HL-60/S4 treated with retinoic acid at 250 ng/mL for 4 days and 3 days (cell line): ENCODE results near the gene DAPK1.

Source experiments
- in situ Hi-C: fragments of 300-500 bp; cut with MboI; formaldehyde crosslinking; loops from 2 replicates; pipeline ENCODE4 v1.7.0; 2022; ENCODE audit warnings: low sequenced_read_pairs

The DAPK1 gene

DNA sequence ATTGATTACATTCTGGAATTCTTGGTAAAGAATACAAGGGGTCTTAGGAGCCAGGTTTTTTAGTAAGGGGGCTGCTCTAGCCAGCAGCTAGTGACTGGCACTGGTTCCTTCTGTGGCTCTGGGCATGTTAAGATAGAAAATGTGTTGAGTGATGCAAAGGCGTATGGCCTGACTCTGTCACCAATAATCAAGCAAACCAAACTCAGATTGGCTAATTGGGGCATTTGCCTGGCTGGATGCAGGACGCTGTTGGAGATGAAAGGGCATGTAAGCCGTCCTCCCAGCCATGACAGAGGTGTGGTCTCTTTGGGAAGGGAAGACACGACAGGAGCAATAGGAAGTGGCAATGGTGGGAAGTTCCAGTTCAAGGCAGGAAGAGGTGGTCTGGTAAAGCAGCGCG, 140.6 kb downstream of the DAPK1 start:
- in situ Hi-C loops, result no loop called here

DNA sequence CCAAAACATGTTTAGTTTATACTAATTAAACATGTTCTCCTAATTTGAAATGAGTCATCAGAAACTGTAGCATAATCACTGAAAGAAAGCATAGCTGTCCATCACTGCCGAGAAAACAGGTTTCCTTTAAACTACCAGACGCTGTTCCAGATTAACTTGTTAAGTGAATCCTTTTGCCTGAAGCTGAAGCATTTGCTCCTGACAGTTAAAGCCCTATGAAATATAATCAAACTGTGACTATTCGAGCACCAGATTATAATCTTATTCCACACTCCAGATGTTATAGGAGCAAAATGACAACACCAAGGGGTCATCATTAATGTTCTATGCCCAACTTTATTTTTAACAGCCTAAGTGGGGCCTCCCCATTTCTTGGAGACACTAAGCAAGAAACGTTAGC, 142.3 kb downstream of the DAPK1 start:
- in situ Hi-C loops, result no loop called here

DNA sequence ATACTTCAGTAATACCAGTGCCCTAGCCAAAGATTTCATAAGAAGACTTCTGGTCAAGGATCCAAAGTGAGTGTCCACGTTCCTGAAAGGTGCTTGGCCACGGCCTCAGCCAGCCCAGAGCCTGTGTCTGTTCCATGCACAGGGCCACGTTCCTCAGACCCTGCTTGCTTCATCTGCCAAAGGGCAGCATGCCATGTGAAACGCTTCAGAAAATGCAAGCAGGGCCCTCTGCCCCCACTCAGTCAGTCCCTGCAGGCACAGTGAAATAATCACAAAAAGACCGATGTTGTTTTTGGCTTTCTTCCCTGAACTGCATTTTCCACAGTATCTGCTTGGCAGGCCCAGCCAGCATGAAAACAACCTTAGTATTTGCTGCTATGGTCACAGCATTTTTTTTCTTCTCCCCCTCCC, 142.7 kb downstream of the DAPK1 start:
- in situ Hi-C loops, result no loop called here

DNA sequence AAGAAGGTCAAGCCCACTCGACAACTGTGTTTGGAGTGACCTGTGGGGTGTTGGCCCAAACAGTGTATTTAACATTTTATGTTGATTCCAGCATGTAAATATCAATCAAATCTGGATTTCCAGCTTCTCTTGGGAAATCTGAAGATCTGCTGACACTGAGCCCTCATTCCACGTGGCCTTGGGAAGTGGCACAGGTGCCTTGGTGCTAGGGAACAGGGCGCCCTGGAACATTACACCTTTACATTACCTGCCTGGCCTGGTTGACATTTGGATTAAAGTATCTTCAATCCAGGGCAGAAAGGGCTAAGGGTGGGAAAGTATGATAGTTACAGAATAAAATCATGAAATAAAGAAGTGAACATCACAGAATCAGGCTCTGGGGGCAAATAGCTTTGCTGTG, 143.4 kb downstream of the DAPK1 start:
- in situ Hi-C loops, result no loop called here

DNA sequence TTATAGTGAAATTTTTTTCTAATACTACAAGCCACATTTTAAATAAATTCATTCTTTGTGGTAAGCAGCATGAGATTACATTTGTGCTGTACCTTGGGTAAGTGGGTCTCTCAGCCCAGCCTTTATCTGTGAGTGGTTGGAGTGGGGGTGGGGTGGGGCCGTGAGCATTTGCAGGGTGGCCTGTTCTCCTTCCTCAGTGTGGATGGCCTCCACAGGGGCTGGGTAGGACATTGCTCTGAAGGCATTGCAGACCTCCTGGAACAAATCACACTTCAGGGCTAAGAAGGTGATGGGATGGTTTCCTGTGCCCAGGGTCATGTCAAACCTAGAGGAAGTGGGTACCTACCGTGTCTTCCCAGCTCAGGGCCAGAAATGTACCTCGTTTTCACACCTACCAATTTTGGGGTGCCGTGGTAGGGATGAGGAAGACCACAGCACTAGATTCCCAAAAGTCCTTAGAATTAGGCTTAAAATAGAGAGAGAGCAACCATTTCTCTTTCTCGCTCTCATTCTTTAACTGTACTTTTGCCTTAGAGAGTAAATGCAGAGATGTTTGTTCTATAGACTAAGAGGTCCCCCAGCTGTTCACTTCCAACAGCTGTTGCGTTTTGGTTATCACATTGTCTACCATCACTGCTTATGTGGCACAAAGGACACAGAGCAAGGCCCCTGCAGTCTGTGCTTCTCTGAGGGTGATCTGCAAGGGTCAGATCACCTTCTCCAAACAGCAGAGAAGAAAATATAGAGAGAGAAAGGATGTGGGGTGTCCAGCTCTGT, 144.9 kb downstream of the DAPK1 start:
- in situ Hi-C loops, result no loop called here

DNA sequence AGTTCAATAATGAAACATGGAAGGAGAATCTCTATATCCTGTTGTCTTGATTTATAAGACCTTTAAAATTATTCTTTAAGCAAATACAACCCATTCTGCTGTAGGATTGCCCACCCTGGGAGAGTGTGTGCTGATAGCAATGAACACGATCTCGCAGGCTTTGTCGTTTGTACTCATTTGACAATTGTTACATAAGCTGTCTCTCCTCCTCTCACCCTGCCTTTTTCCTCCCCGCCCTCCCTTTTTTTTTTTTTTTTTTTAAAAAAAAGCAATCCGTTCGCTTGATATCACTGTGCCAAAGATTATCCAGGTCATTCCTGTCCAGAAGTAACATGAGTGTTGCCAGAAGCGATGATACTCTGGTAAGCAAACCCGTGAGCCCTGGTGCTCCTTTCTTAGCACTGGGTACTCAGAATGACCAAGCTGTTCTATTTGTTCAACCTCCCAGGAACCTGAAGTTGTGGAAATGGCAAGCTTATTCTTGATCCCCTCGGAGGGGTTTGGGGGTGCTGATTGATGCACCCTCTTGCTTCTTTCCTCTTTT, 145.5 kb downstream of the DAPK1 start:
- in situ Hi-C loops, result no loop called here

DNA sequence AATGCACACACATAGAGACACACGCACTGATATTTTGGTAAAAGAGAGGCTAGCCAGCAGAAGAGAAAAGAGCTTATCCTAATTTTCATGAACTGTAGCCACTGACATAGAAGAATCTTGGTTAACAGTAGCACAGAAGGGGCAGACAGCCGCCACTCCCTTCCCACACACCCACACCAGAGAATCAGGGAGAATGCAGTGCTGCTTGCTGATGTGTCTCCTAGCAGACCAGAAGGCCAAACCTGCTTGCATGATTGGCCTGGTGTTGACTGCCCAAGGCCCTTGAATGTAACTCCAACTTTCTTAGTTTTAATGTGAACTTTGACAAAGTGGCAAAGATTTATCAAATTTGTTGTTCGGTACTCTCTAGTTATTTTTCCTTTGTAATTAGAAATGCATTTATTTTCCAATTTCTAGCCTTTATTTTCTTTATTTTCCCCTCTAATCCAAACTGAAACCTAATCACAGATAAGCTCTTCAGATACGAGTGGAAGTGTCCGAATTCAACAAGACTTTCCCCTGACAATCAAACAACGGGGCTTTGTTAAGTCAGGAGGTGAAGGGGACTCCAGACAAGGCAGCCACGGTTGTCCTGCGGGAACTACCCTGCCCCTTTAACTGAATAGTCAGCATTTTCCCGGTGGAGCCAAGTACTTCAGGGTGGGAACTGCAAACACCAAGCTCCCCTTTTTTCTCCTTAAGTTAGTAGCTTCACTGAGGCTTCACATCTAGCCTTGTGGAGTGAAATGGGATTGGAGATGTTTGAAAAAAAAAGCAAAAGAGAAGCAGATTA, 146.3 kb downstream of the DAPK1 start:
- in situ Hi-C loops, result no loop called here

DNA sequence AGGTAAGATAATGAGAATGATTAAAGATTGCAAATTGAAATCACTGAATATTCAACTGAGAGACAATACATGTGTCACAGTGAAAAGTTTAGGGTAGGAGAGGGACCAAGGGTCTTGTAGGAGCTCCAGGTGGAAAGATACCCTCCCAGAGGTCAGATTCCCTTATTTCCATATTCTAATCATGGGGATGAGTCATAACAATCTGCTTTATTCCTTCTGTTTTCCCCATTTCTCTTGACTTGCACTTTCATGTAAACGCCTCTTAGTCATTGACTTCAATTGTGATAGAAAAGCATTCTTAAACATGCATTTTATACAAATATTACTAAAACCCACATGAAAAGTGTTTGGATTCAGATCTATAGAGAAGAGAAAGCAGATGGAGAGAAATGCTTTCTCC, 147.0 kb downstream of the DAPK1 start:
- in situ Hi-C loops, result no loop called here

DNA sequence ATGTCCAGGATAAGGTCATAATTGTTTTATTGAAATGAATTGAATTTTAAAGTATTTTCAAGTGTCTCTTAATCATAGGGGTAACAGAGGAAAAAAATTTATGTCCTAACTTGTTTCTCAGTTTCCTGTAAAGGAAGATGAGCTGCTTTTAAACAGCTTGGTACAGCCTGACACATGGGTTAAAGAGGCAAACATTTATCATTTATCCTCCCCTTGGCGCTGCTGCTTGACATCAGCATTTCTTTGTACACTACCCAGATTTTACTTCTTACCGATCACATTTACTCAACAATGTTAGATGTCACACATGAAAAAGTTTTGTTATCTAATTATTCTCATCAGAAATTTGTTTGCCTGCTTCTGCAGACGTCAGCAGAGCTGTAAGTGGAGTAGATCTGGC, 148.9 kb downstream of the DAPK1 start:
- in situ Hi-C loops, result no loop called here

DNA sequence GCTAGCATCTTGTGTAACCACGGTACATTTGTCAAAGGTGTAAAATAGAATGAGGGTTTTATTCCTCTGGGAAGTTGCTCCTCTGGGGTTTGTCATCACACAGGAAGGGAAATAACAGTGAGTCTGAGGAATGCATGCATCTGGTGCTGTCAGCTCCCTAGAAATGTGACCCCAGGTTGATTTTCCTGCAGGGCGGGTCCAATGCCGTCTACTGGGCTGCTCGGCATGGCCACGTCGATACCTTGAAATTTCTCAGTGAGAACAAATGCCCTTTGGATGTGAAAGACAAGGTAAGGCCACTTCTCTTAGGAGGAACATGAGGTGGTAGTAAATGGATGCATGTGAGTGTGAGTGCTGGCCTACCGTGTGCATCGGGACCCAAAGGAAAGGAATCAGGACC, 149.4 kb downstream of the DAPK1 start:
- in situ Hi-C loops, result no loop called here

DNA sequence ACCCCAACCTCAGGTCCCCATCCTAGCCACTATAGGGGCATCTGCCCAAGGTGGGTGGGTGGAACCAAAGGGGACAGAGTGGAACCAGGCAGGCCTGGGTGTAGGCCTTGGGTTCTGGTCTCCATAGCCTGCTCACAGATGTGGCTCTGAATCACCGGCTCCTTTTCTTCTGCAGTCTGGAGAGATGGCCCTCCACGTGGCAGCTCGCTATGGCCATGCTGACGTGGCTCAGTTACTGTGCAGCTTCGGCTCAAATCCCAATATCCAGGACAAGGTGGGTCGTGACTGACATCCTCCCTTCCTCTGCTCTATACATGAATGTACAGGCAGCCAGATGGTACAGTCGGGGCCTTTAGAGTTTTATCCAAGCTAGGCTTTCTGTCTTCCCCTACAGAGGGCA, 150.9 kb downstream of the DAPK1 start:
- in situ Hi-C loops, result no loop called here

DNA sequence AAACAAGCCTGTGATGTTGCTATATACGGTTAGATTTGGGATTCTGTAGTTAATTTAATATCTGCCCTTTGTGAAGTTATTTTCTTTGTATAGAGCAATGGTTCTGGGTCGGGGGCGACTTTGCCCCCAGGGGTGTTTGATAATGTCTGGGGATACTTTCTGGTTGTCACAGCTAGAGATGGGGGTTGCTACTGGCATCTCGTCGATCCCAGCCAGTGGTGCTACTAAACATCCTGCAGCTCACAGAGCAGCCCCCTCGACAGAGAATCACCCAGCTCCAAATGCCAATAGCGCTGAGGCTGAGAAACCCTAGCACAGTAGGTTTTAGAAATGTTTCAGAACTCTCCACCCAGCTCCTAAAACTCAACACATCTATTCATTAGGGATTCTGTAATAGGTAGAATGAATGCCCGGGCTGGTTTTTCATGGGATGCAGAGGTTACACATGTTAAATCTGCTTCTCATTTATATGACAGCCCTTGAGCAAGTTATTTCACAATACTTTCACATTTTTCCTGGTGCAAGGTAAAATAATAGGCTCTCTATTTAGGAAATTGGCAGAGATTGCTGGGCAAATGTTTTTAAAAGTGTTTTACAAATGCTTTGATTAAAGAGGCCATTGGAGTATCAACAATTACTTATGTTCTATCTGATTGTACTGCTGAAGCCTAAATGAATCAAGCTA, 153.1 kb downstream of the DAPK1 start:
- in situ Hi-C loops, result loop anchor here (25.0 kb wide), 1 partner anchor 1013 kb away; no protein-coding TSS in a partner anchor

DNA sequence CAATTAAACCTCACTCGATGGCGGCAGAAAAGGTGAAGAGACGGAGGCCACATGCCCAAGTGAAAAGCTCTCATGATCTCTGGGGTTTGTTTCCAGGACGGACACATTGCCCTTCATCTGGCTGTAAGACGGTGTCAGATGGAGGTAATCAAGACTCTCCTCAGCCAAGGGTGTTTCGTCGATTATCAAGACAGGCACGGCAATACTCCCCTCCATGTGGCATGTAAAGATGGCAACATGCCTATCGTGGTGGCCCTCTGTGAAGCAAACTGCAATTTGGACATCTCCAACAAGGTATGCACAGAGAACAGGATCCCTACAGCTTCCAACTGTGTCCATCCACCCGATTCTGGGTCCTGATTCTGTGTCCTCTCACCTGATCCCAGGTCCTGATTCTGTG, 153.8 kb downstream of the DAPK1 start:
- in situ Hi-C loops, result loop anchor here (25.0 kb wide), 1 partner anchor 1014 kb away; no protein-coding TSS in a partner anchor

DNA sequence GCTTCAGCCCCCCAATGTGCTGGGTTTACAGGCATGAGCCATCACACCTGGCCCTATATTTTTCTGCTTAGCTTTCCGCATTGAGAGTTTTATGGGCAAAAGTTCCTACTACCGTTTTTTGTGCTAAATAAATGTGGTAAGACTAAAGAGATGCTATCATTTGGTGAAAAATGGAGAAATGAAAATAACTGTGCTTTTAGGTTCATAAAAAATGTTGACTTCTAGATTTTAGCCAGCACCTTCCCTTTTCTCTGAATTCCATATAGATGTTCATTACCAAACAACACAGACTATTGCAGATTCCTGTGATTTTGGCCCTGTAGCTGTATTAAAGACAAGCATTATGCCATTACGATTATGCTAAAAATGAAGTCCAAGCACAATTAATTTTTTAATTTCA, 156.3 kb downstream of the DAPK1 start:
- in situ Hi-C loops, result loop anchor here (25.0 kb wide), 1 partner anchor 1017 kb away; no protein-coding TSS in a partner anchor

DNA sequence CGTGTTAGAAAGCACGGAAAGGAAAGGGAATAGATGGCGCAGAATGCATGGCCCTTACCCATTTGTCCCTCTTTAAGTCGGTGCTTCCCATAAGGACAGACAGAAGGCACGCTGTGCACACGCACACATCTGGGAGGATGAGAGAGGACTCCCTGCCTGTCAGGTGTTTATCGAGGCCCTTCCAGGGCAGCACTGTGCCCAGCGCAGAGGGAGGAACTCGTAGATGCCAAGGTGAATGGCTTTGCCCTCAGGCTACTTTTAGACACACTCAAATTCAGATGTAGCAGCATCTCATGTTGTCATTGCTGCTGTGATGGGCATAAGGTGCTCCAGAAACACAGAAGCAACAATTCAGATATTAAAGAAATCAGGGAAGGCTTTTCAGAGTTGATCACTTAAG, 158.1 kb downstream of the DAPK1 start:
- in situ Hi-C loops, result loop anchor here (25.0 kb wide), 1 partner anchor 1018 kb away; no protein-coding TSS in a partner anchor

DNA sequence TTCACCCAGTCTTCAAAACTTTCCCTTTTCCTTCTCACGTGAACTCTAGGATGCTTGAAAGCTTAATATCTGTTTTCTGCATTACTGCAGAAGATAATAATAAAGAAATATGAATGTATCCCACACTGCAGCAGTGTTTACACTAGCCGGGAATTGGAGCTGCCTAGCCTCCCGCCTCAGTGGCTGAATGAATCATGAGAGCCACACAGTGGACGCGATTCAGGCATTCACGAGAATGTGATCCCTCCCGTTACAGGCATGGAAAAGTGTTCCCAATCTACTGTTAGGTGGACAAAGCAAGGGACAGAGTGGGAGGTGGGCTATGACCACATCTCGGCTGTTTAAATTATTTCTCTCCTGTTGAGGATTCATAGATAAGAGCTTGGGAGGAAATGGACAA, 158.8 kb downstream of the DAPK1 start:
- in situ Hi-C loops, result loop anchor here (25.0 kb wide), 1 partner anchor 1019 kb away; no protein-coding TSS in a partner anchor

DNA sequence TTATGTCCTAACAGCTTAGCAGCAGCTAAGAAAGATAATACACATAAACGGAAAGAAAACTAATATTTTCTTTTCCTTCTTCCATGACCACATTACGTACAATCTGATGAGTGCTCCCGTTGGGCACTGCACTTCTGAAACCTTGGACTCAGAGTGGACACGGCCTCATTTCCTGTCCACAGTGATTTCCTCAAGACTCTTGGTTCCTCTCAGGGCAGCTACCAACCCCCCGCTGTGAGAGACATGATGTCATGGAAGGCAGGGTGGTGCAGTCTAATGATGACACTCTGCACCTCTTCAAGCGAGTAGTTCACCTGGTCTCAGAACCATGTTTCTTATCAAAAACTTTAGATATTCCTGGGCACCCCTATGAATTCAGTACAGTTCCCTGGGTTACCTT, 159.5 kb downstream of the DAPK1 start:
- in situ Hi-C loops, result loop anchor here (25.0 kb wide), 1 partner anchor 1020 kb away; no protein-coding TSS in a partner anchor

DNA sequence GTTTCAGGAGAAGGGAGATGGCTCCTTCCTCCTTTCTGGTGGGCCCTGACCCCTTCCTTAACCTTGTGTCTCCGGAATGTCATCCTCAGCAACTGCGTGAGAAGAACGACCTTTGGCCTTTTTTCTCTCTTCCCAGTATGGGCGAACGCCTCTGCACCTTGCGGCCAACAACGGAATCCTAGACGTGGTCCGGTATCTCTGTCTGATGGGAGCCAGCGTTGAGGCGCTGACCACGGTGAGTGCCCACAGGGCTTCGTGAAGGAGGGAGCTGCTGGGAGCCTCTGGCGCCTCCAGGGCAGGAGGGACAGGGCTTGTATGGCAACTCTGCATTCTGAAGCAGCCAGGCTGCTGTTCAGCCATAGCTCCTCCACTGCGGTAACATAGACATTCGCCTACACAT, 160.2 kb downstream of the DAPK1 start:
- in situ Hi-C loops, result loop anchor here (25.0 kb wide), 1 partner anchor 1021 kb away; no protein-coding TSS in a partner anchor

DNA sequence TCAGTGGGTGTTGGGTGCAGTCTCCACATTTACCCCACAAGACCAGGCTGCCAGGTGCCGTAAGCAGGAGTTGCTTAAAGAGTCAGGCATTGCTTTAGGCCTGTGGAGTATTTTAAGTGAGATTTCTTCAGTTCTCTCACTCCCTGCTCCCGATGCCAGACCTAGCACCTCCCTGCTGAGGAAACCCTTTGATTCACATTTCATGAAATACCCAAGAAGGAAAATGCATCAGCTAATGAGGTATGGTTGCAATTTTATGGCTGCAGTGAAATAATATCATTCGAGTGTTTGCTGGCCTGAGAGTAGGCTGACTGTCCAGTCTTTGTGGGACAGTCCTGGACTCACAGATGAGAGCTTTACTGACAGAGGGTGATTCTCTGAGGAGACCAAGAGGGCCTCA, 160.8 kb downstream of the DAPK1 start:
- in situ Hi-C loops, result loop anchor here (25.0 kb wide), 1 partner anchor 1021 kb away; no protein-coding TSS in a partner anchor

DNA sequence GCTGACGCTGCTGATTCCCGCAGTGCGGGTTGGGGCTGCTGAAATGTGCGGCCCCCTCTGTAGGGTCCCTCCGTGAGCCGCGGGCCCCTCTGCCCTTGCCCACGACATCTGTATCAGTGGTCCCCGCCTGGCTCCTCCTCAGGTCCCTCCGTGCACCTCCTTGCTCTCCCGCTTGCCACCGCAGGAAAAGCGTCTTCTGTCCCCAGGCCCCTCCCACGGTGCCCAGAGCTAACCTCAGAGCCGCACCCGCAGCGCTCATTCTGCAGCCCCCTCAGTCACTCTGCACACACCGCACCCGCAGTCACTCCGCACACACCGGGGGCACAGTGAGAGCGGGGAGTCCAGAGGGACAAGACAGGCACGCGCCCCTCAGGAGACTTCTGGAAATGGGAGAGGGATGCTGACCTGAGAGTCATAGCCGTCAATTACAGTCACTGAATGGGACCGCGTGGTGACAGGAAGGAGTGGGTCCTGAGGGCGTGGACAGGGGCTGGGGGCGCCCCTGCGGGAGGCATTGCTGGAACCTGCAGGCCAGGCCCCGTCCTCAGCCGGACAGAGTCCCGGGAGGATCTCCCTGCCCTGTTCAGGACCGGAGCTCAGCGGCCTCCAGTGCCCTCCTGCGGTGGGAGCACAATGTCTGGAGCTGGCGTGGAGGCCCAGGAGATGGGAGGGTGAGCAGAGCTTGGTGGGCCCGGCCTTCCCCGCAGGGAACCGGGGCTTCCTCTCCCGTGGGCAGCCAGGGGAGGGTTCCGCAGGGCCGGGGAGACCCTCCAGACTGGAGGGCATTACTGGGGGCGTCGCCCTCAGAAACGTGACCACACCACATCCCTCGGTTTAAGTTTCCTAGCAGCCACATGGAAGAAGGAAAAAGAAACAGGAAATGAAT, 162.1 kb downstream of the DAPK1 start:
- in situ Hi-C loops, result loop anchor here (10.0 to 25.0 kb wide), 2 partner anchors 325 to 1022 kb away; no protein-coding TSS in a partner anchor
